C4-2B (cell line): Measurements from ENCODE around the gene CAMK1.

ENCODE experiments used
- H3K27ac ChIP-seq: fragments of 450-650 bp; 2 replicates; pipeline ENCODE4 v1.5.1; 2017
- ZFX ChIP-seq: fragments of 450-650 bp; IDR thresholded peaks from 2 replicates; pipeline ENCODE4 v1.6.1; 2017
- TF ChIP-seq, protein P1 (sequence below): fragments of 450-650 bp; conservative IDR thresholded peaks from 2 replicates; pipeline ENCODE4 v1.5.1; 2017; ENCODE audit warnings: mild to moderate bottlenecking

The CAMK1 gene

DNA sequence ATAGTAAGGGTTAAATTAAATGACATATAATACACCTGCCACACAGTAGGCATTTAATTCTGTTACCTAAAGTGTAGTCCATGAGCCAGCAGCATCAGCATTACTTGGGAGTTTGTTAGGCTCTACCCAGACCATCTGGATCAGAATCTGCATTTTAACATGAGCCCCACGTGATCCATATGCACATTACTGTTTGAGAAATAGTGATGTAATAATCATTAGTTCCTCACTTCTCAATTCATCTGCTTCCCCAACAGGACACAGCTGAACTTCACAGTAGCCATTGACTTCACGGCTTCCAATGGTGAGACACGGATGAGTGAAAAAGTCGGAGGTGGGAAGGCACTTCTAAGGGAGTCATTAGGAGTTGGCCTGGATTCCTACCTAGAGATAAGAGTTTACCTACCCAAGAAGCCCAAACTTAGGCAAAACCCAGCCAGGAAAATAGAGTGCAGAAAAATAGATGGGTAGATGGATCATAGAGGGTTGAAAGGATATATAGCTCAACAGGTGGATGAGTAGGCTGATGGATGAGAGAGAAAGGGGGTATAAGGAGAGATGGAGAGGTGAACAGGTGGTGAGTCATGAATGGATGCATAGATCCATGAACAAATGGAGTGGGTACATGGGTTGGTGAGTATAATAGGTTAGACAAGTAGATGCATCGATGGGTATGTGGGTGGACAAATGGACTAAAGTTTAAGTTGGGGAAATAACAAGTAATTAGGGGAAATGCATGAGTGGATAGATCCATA, 52.8 kb downstream of the CAMK1 start:
- TF ChIP-seq, protein P1, sequence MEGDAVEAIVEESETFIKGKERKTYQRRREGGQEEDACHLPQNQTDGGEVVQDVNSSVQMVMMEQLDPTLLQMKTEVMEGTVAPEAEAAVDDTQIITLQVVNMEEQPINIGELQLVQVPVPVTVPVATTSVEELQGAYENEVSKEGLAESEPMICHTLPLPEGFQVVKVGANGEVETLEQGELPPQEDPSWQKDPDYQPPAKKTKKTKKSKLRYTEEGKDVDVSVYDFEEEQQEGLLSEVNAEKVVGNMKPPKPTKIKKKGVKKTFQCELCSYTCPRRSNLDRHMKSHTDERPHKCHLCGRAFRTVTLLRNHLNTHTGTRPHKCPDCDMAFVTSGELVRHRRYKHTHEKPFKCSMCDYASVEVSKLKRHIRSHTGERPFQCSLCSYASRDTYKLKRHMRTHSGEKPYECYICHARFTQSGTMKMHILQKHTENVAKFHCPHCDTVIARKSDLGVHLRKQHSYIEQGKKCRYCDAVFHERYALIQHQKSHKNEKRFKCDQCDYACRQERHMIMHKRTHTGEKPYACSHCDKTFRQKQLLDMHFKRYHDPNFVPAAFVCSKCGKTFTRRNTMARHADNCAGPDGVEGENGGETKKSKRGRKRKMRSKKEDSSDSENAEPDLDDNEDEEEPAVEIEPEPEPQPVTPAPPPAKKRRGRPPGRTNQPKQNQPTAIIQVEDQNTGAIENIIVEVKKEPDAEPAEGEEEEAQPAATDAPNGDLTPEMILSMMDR: no peak
- no peak for TF ChIP-seq ZFX
- no peak overlapping the region for H3K27ac ChIP-seq

DNA sequence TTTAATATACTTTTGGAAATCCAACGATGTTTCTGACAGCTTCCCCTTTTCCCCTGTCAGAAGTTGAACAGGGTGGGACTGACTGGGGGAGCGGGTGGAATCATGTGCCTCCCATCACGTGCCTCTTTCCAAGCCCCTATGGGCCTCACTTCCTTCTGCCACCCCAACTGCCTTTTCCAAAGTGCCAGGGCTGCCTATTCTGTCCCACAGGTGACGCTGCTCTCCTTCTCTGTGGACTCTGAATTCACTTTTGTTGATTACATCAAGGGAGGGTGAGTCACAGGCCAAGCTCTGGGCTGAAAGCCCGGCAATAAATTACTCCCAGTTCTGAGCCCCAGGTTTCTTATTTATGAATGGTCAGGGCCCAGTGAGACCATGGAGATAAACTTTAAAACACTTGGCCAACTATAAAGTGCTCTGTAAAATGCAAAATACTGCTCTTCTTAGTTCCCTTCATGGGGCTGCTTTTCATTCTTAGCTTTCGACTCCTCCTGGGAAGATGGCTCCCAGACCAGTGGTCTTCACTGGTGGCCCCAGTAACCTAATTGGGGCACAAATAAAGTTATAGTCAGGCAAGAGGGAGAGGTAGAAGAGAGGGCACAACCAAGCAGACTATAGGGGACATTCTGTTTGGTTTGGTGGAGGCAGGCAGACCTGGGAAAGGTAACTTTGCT, 53.8 kb downstream of the CAMK1 start:
- no peak overlapping the region for H3K27ac ChIP-seq
- TF ChIP-seq ZFX: no peak
- TF ChIP-seq, protein P1: peak; percentile 75

GRCh38 chr3:9715136-9715535, 54.6 kb downstream of the CAMK1 start:
- no peak for TF ChIP-seq ZFX
- TF ChIP-seq, protein P1: no peak
- no peak overlapping the region for H3K27ac ChIP-seq

DNA sequence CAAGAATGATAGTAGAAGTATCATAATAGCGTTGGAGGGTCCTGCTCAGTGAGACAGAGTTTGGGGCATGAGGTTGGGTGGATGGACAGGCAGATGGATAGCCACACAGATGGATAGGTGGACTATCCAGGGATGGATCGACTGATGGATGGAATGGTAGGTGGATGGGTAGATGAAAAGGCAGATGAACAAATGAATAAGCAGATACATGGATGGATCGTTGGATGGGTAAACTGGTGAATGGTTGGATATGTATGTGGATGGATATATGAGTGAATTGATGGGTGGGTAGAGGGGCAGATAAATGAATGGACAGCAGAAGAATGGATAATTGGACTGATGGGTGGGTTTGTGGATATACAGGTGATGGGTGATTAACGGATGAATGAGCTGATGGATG, 56.6 kb downstream of the CAMK1 start:
- no peak for TF ChIP-seq ZFX
- TF ChIP-seq, protein P1: no peak
- no peak overlapping the region for H3K27ac ChIP-seq

DNA sequence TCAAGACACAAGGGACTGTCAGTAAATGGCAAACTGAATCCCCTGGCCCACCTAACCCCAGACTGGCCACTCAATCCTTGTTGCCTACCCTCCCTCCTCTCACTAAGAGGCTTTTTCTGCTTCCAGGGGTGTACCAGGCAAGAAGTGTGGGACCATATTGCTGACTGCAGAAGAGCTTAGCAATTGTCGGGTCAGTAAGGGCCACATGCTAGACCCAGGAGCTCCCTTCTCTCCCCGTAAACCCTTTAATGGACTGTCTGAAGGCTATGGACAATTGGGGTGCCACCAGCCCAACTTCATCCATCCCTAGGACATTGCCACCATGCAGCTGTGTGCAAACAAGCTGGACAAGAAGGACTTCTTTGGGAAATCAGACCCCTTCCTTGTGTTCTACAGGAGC, 57.3 kb downstream of the CAMK1 start:
- TF ChIP-seq, protein P1: no peak
- no peak for TF ChIP-seq ZFX
- no peak overlapping the region for H3K27ac ChIP-seq

DNA sequence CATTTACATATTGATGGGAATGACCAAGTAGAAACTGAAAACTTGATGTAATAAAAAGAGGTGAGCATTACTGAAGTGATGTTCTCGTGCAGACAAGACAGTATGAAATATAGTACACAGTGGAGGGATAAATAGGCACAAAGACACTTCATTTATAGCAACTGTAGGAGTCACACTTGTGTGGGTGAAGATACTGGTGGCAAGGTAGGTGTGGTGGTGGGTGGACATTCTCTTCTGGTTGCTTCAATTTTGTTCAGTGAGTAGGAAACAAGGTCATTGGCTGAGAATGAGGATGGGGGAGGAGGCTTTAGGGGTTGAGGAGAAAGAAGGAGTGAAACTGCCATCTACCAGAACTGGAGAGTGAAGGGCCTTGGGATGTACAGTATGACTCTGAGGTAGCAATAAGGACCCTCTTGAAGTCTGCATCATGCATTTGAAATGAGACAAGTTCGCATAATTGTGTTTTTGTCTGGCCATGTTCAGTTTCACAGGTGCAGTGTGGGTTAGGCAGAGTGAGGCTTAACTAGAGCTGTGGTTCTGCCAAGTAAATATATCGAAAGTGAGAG, 59.5 kb downstream of the CAMK1 start:
- TF ChIP-seq, protein P1: no peak
- TF ChIP-seq ZFX: no peak
- no peak overlapping the region for H3K27ac ChIP-seq
